GM12873 (cell line): ENCODE data around the gene TDRD9.

ENCODE experiments used
- CTCF ChIP-seq: IDR thresholded peaks from 2 replicates; pipeline ENCODE4 v1.5.1; 2012; ENCODE audit warnings: low read depth, mild to moderate bottlenecking, moderate library complexity, low read length, control low read depth; ENCODE audit not compliant: insufficient read depth; ENCODE audit errors: missing control alignments

Gene TDRD9

GRCh38 chr14:104069541-104069940 is 141.3 kb downstream of the TDRD9 start:
- TF ChIP-seq CTCF: no peak

GRCh38 chr14:104072586-104072985 is 144.3 kb downstream of the TDRD9 start:
- TF ChIP-seq CTCF: no peak

- TF ChIP-seq CTCF: no peak
These were observed 145.5 kb downstream of the TDRD9 start for GRCh38 chr14:104073764-104074163.

GRCh38 chr14:104075530-104076151 is 147.4 kb downstream of the TDRD9 start:
- peak; percentile 28 for TF ChIP-seq CTCF

GRCh38 chr14:104076743-104077142 is 148.5 kb downstream of the TDRD9 start:
- TF ChIP-seq CTCF: no peak

- TF ChIP-seq CTCF: peak; percentile 100
These were observed 149.8 kb downstream of the TDRD9 start for GRCh38 chr14:104078031-104078455.

- no peak for TF ChIP-seq CTCF
These were observed 152.4 kb downstream of the TDRD9 start for GRCh38 chr14:104080376-104081260.
